Measurements from ENCODE around the gene POU2F3. TPM values are rescaled to one million over a fixed set of nuclear protein-coding genes. Genes with fewer than 3 reads are reported as not detected.

POU2F3 gene
- total and polyA plus RNA-seq, 3 donors from 2014 or later: 0.16 to 0.49 (median 0.31) TPM

DNA sequence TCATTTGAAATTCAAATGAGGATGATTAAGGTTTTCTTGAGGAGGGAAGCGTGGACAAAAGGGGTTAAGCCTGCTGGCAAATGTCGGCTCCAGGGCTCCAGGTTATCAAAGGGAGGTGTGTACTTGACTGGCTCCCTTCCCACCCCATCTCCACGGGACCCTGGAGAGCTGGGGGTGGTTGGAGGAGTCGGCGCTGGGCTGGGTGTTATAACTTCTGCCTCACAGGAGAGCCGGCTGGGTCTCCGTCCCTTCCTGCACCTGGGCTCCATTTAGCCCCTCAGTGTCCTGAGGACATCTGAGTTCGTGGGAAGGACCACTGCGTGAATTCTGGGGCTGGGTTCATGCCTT lies 15.6 kb downstream of the POU2F3 start:
- Histone ChIP-seq H3K4me1 (no peaks in the 10 kb centered on the region), H3K9me3 (no peaks in the 10 kb centered on the region), H3K36me3 (ENCODE audit: low read depth, missing control alignments) (no peaks in the 10 kb centered on the region), H3K27ac (no peak overlapping the region), H3K4me3 (no peak overlapping the region), H3K27me3 (no peaks in the 10 kb centered on the region)
- WGBS, 2 donors: 41 to 42% methylated on average over 5 to 9 of the region's 9 CpGs
- no peak for DNase-seq
- no peak for TF ChIP-seq POLR2A (IDR thresholded peaks at IDR 0.05)
- TF ChIP-seq, protein P1, sequence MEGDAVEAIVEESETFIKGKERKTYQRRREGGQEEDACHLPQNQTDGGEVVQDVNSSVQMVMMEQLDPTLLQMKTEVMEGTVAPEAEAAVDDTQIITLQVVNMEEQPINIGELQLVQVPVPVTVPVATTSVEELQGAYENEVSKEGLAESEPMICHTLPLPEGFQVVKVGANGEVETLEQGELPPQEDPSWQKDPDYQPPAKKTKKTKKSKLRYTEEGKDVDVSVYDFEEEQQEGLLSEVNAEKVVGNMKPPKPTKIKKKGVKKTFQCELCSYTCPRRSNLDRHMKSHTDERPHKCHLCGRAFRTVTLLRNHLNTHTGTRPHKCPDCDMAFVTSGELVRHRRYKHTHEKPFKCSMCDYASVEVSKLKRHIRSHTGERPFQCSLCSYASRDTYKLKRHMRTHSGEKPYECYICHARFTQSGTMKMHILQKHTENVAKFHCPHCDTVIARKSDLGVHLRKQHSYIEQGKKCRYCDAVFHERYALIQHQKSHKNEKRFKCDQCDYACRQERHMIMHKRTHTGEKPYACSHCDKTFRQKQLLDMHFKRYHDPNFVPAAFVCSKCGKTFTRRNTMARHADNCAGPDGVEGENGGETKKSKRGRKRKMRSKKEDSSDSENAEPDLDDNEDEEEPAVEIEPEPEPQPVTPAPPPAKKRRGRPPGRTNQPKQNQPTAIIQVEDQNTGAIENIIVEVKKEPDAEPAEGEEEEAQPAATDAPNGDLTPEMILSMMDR (IDR thresholded peaks at IDR 0.05): no peak
- intact Hi-C loops (cut with DNase I; ENCODE audit: low total_unique reads): no loop called here

DNA sequence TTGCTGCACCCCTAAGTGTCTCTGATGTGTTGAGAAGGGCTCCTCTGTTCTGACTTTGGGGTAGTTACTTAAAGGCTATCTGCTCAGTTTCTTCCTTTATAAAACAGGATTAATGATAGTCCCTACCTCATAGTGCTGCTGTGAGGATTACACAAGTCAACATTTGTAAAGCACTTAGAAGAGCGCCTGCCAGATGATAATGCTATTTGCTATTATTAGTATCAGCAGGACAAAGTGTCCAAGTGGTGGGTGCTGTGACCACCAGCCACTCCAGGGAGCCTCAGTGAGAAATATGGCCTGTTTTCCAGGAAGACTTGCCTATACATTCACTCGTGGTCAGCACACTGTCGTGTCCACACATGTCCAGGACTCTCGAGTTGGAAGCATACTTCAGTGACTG lies 16.2 kb downstream of the POU2F3 start:
- TF ChIP-seq POLR2A (IDR thresholded peaks at IDR 0.05): no peak
- TF ChIP-seq, protein P1 (IDR thresholded peaks at IDR 0.05): no peak
- Histone ChIP-seq H3K36me3 (ENCODE audit: low read depth, missing control alignments) (no peaks in the 10 kb centered on the region), H3K27ac (no peak overlapping the region), H3K4me1 (no peaks in the 10 kb centered on the region), H3K27me3 (no peaks in the 10 kb centered on the region), H3K9me3 (no peaks in the 10 kb centered on the region), H3K4me3 (no peak overlapping the region)
- intact Hi-C loops (cut with DNase I; ENCODE audit: low total_unique reads): no loop called here
- WGBS, 2 donors: 65 to 72% methylated on average over 4 of the region's 4 CpGs
- no peak for DNase-seq

DNA sequence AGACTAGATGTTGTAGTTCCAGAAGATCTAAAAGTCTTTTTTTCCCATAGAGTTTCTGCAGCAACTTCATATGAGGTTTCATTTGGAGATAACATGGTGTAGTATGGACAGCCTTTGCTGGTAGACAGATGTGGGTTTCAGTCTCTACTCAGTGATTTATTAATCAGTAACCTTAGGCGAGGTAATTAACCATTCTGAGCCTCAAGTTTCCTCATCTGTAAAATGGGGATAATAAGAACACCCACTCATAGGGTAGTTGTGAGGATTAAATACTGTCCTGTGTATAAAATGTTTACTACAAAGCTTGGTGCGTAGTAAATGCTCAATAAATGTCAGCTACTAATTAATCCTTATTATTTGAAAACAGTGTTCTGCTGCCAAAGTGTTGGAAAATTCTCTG lies 16.8 kb downstream of the POU2F3 start:
- Histone ChIP-seq H3K27ac (no peak overlapping the region), H3K4me3 (no peak overlapping the region), H3K4me1 (no peaks in the 10 kb centered on the region), H3K27me3 (no peaks in the 10 kb centered on the region), H3K9me3 (no peaks in the 10 kb centered on the region), H3K36me3 (ENCODE audit: low read depth, missing control alignments) (no peaks in the 10 kb centered on the region)
- no peak for TF ChIP-seq POLR2A (IDR thresholded peaks at IDR 0.05)
- TF ChIP-seq, protein P1 (IDR thresholded peaks at IDR 0.05): no peak
- no peak for DNase-seq
- 89 to 90% methylated on average over 2 of the region's 2 CpGs for WGBS, 2 donors
- intact Hi-C loops (cut with DNase I; ENCODE audit: low total_unique reads): no loop called here

DNA sequence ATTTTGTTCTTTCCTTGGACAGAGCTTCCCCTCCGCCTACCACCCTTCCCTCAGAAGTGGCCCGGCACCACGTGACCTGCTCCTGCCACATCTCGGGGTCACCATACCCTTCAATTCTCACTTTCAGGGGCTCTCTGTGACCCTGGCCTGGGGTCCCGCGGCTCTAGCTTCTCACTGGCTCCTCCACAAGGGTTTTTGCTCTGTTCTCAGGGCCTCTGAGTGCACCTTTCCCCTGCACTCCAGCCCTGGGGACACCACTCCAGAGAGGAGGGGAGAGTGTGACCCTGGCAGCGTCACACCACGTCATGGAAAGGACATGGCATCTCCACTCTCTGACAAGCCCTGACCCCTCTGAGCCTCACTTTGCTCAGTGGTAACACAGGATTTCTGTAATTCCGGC lies 17.4 kb downstream of the POU2F3 start:
- intact Hi-C loops (cut with DNase I; ENCODE audit: low total_unique reads): no loop called here
- no peak overlapping the region for H3K27ac ChIP-seq
- H3K4me1 ChIP-seq: no peaks in the 10 kb centered on the region
- TF ChIP-seq, protein P1 (IDR thresholded peaks at IDR 0.05): no peak
- no peak for TF ChIP-seq POLR2A (IDR thresholded peaks at IDR 0.05)
- 86% methylated on average over 8 to 9 of the region's 9 CpGs for WGBS, 2 donors
- DNase-seq: no peak
- no peaks in the 10 kb centered on the region for H3K27me3 ChIP-seq
- no peaks in the 10 kb centered on the region for H3K9me3 ChIP-seq
- H3K36me3 ChIP-seq (ENCODE audit: low read depth, missing control alignments): no peaks in the 10 kb centered on the region
- no peak overlapping the region for H3K4me3 ChIP-seq

DNA sequence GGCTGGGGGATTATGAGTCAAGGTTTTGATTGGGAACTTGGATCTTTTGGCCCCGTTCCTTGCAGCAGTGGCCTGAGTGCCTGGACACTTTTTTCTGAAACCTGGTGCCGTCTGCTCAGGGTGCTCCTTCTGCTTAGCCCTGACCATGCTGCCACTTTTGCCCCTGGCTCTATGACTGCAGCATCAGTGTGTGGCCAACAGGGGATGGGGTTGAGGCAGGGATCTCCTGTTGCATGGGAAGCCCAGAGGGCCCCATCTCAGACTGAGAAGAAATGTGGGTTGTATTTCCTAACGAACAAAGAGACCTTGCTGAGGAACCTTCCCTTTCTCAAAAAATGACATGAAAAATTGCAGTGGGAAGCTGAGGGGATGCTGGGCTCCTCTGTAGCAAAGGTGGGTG lies 18.7 kb downstream of the POU2F3 start:
- Histone ChIP-seq H3K9me3 (no peaks in the 10 kb centered on the region), H3K27ac (no peak overlapping the region), H3K4me3 (no peak overlapping the region), H3K27me3 (no peaks in the 10 kb centered on the region), H3K4me1 (no peaks in the 10 kb centered on the region), H3K36me3 (ENCODE audit: low read depth, missing control alignments) (no peaks in the 10 kb centered on the region)
- WGBS, 2 donors: 79 to 81% methylated on average over 3 of the region's 3 CpGs
- TF ChIP-seq, protein P1 (IDR thresholded peaks at IDR 0.05): no peak
- TF ChIP-seq POLR2A (IDR thresholded peaks at IDR 0.05): no peak
- DNase-seq: no peak
- intact Hi-C loops (cut with DNase I; ENCODE audit: low total_unique reads): no loop called here

Measured in testis (tissue), 3 donors.